CD4-positive, alpha-beta T cell treated with Interleukin-4 for 4 hours (primary cell): ENCODE measurements around the gene FAM124B.

Source experiments
- DNase-seq: peaks from one replicate; pipeline ENCODE4 v3.0.0-alpha.2; 2020

FAM124B gene

GRCh38 chr2:224401641-224402342, at the start of gene FAM124B:
TSS of gene FAM124B (minus strand) at chr2:224402107. CDS start at chr2:224401768, 339 bp downstream.
- DNase-seq: peak; percentile 38

GRCh38 chr2:224449212-224450147, 47.6 kb upstream of the FAM124B start:
- no peak for DNase-seq

GRCh38 chr2:224448236-224448635, 46.3 kb upstream of the FAM124B start:
- DNase-seq: no peak

- no peak for DNase-seq
These were observed 42.9 kb upstream of the FAM124B start for GRCh38 chr2:224444783-224445182.

GRCh38 chr2:224444021-224444420, 42.1 kb upstream of the FAM124B start:
- DNase-seq: no peak

GRCh38 chr2:224442071-224442967, 40.4 kb upstream of the FAM124B start:
- no peak for DNase-seq

GRCh38 chr2:224440988-224441387, 39.1 kb upstream of the FAM124B start:
- DNase-seq: no peak

- no peak for DNase-seq
These were observed 36.8 kb upstream of the FAM124B start for GRCh38 chr2:224438726-224439125.

GRCh38 chr2:224436634-224437033, 34.7 kb upstream of the FAM124B start:
- DNase-seq: no peak

GRCh38 chr2:224434618-224435017, 32.7 kb upstream of the FAM124B start:
- no peak for DNase-seq

GRCh38 chr2:224433442-224433841, 31.5 kb upstream of the FAM124B start:
- no peak for DNase-seq

GRCh38 chr2:224432003-224432579, 30.2 kb upstream of the FAM124B start:
- DNase-seq: no peak

GRCh38 chr2:224429441-224429810, 27.5 kb upstream of the FAM124B start:
- DNase-seq: no peak

- DNase-seq: no peak
These were observed 27.0 kb upstream of the FAM124B start for GRCh38 chr2:224428787-224429440.

- no peak for DNase-seq
These were observed 25.6 kb upstream of the FAM124B start for GRCh38 chr2:224427471-224427870.

GRCh38 chr2:224426656-224427055, 24.7 kb upstream of the FAM124B start:
- no peak for DNase-seq

GRCh38 chr2:224421065-224421464, 19.2 kb upstream of the FAM124B start:
- no peak for DNase-seq

GRCh38 chr2:224417947-224418346, 16.0 kb upstream of the FAM124B start:
- no peak for DNase-seq

- no peak for DNase-seq
These were observed 15.4 kb upstream of the FAM124B start for GRCh38 chr2:224417361-224417729.

GRCh38 chr2:224416656-224417360, 14.9 kb upstream of the FAM124B start:
- DNase-seq: no peak

- no peak for DNase-seq
These were observed 11.5 kb upstream of the FAM124B start for GRCh38 chr2:224413381-224413780.
